Measurements from ENCODE around the gene PPP1R26.
"Not testable (repeated sequence)": the region's sequence is repeated elsewhere in the genome, so short reads cannot be mapped to it uniquely, and the experiment has no call there.

Gene PPP1R26, protein sequence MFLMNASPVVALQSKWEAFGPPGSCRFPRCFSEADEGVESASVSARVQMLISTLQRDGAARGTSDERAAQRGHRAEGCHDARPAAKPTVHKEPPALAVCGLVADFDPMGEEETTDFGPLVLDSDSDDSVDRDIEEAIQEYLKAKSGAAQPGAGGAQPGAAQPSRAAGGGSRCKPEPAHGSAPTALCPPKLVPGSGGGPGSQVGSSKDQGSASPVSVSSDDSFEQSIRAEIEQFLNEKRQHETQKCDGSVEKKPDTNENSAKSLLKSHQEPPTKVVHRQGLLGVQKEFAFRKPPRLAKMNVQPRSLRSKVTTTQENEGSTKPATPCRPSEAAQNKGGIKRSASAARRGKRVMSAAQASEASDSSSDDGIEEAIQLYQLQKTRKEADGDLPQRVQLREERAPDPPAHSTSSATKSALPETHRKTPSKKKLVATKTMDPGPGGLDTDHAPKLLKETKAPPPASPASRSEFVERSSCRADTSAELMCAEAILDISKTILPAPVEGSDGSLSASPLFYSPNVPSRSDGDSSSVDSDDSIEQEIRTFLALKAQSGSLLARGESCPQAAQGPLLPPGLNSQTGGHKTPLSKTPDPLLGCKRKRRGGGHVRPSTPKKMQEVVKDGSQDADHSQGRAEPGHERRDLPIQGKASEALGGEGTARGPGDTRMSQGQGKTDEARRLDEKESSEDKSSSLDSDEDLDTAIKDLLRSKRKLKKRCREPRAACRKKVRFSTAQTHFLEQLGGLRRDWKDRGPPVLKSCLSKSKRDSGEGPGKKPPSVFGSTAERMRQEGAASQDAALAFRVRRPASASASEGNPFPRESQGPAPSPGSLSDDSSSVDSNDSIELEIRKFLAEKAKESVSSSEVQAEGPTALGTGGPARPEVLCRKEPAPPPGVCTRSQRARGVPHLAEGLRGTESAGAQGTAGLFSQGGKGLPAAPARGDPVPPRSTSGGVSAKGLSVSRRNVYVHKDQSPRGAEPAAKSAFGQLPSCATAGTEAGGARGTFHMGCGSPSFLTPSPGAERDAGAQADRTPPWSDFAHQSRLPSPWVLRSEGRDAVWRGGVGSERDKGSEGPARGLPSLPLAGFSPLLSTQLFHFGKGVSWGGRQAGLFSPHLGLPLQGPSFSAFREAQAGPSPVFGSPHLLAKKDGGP (N-terminal part only)

DNA sequence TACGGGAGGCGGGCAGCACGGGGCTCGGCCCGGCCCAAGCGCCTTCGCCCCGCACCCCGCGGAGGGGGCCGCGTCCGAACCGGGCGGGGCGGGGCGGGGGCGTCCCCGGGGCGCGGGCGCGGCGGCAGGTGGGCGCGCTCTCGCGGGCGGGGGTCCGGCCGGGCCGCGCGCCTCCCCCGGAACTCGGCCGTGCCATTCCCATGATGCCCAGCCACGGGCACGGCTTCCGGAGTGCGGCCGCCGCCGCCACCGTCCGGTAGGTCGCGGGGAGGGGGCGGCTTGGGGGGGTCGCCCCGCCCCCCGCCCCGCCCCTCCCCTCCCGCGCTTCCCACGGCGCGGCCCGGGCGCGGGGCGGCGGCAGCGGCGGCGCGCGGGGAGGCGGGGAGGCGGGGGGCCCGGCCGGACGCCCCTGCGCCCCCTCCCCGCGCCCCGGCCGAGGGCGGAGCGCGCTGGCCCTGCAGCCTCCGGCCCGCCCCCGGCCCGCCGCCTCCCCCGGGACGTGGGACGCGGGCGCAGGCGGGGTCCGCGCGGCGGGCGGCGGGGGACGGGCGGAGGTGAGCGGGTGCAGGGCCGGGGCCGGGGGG, at the start of gene PPP1R26:
Gene PPP1R26 (plus strand): TSS at position 314 of the 584 bp plus-strand sequence. CDS start 4,729 bp downstream, outside the sequence.
- in situ Hi-C loops (cut with HindIII; ENCODE audit: low sequenced_read_pairs), result no loop called here

DNA sequence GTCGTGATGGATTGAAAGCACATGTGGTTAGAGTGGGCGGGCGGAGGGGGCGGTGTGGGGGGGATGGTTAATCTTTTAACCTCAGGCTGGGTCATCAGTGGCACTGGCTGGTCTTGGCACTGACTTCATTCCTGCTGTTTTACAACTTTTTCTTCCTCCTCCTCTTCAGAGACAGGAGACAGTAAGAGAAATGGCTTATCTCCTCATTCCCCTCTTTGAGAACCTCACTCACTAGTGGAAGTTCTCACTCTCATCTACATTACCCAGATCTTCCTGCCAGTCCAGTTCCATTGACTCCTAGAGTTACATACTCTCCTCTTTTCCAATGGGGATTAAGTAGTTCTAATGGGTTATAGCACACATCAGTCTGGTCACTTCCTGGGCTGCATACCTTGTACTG, 42.3 kb upstream of the PPP1R26 start:
- in situ Hi-C loops (cut with HindIII; ENCODE audit: low sequenced_read_pairs), result no loop called here

DNA sequence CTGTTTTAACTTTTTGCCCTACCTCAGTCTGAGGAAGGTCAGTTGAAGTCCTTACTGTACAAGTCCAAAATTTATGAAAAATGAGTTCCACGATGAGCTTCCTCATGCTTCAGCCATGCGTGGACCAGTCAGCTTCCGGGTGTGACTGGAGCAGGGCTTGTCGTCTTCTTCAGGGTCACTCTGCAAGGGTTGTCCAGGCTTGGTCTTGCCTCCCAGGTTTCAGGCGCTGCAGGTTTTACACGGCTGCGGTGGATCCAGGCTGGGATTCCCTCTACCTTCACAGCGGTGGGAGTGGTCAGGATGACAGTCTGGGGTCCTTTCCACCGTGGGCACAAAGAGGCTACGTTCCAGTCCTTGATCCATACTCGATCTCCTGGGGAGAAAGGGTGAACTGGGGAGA, 41.9 kb upstream of the PPP1R26 start:
- in situ Hi-C loops (cut with HindIII; ENCODE audit: low sequenced_read_pairs), result not testable (repeated sequence)

DNA sequence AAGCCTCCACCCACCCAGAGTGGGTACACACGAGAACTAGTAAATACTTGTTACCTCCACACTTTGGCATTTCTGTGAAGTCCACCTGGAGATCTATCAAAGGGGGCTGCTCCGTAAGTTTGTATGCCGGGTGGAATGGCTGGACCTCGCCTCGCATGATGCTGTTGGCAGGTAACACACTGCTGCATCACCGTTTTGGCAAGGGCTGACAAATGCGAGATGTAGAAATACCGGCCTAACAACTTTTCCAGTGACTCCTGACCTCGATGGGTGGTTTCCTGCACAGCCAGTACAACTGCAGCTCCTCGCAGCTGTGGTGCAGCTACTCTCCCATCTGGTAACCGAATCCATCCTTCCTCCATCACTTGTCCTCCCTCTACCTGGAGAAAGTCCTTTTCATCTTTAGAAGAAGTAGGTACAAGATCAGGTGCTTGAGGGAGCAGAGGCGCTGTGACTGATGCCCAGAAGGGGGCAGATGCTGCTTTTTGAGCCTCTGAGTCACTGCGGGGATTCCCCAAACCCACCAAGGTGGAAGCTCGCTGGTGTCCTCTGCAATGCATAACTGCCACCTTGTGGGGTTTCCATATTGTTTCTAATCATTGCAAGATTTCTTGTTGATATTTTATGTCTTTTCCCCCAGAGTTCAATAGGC, 40.9 kb upstream of the PPP1R26 start:
- in situ Hi-C loops (cut with HindIII; ENCODE audit: low sequenced_read_pairs), result not testable (repeated sequence)

DNA sequence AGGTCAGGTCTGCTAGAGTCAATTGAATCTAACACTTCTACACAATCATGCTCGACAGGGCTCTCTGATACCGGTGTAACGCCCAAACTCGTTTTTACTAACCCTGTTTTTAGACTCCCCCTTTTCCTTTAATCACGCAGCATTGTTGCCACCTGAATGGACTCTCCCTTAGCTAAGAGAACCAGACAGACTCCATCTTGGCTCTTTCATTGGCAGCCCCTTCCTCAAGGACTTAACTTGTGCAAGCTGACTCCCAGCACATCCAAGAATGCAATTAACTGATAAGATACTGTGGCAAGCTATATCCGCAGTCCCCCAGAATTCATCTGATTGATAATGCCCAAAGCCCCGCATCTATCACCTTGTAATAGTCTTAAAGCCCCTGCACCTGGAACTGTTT, 40.1 kb upstream of the PPP1R26 start:
- in situ Hi-C loops (cut with HindIII; ENCODE audit: low sequenced_read_pairs), result not testable (repeated sequence)

DNA sequence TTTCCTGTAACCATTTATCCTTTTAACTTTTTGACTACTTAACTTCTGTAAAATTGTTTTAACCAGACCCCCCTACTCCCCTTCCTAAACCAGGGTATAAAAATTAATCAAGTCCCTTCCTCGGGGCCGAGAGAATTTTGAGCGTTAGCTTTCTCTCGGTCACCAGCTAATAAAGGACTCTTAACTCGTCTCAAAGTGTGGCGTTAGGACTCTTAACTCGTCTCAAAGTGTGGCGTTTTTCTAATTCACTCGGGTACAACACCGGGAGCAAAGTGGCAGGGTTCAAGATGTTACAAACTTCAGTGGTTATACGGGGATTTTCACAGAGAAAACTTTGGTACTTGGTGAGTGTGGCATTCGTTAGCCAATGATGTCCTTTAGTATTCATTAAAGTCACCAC, 39.7 kb upstream of the PPP1R26 start:
- in situ Hi-C loops (cut with HindIII; ENCODE audit: low sequenced_read_pairs), result no loop called here

DNA sequence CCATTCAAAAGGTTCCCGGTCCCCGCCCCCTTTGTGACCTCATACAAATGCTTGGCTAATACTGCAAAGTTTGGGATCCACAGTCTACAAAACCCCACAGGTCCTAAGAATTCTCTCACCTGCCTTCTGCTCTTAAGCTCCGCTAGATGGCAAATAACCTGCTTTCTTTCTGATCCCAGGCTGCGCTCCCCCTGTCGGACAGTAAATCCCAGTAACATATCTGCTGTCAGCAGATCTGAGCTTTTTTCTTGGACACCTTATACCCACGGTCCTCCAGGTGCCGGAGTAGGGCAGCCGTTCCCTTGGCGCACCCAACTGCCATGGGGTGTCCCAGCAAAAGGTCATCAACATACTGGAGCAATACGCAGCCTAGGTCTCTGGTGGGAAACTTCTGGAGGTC, 39.0 kb upstream of the PPP1R26 start:
- in situ Hi-C loops (cut with HindIII; ENCODE audit: low sequenced_read_pairs), result no loop called here

DNA sequence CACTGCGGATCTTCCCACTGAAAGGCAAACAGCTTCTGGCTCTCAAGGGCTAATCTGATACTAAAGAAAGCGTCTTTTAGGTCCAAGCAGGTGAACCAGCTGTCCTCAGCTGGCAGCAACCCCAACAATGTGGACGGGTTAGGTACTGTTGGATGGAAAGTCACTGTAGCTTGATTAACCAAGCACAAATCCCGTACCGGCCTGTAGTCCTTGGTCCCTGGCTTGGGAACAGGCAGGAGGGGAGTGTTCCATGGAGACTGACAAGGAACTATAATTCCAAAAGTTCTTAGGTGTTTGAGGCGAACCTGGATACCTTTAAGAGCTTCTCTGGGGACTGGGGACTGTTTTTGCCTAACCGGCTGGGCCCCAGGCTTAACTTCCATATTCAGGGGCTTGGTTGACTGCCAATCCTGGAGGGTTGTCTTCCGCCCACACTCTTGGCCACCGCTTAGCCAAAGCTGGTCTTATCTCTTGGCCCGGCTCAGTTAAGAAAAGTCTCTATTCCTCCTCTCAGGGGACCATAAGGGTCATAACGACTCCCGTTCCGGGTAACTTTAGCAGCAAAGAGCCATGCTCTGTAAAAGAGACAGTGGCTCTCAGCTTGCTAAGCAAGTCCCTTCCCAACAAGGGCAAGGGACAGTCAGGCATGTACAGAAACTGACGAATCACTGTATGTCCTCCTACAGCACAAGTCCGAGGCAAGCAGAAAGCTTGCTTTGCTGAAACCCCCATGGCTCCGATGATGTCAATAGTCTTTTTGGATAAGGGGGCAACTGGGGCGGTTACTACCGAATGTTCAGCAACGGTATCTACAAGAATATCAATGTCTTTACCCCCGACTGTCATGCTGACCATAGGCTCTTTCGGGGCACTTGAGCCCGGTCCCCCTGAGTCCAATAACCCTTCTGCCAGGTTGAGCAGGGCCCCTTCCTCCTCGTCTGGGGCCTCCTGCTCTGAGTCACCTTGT, 38.2 kb upstream of the PPP1R26 start:
- in situ Hi-C loops (cut with HindIII; ENCODE audit: low sequenced_read_pairs), result not testable (repeated sequence)

DNA sequence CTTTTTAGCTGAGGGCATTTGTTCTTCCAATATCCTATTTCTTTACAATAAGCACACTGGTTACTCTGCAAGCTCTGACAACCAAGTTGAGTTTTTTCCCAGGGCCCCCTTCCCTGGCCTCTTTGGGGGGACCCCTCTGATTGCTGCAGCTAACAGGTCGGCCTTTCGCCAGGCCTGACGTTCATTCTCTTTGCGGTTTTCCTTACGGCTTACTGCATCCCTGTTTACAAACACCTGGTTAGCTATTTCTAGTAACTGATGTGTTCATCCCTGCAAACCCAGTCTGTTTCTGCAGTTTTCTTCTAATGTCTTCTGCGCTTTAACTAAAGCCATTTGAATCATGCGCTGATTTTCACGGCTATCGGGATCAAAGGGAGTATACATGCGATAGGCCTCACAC, 37.5 kb upstream of the PPP1R26 start:
- in situ Hi-C loops (cut with HindIII; ENCODE audit: low sequenced_read_pairs), result no loop called here

DNA sequence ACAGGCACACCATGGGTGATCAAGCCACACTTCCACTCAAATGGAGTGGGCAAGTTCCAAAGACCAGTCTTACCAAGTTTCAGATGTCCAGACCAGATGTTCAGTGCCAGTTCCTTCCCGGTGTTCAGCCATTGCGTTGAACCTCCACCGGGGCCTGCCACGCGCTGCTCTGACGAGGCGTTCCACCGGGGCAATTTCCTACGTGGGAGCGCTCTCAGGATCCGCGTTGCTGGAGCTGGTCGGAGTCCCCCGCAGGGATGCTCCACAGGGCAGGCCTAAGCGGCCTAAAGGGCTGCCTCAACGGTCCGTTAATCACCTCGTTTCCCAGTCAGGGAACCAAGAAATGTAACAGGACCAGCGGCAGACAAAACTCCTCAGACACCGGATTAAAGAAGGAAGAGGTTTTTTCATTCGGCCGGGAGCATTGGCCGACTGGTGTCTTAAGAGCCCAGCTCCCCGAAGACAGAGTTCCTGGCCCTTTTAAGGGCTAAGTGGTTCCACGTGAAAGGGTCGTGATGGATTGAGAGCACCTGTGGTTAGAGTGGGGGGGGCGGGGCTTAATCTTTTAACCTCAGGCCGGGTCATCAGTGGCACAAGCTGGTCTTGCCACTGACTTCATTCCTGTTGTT, 35.7 kb upstream of the PPP1R26 start:
- in situ Hi-C loops (cut with HindIII; ENCODE audit: low sequenced_read_pairs), result no loop called here

DNA sequence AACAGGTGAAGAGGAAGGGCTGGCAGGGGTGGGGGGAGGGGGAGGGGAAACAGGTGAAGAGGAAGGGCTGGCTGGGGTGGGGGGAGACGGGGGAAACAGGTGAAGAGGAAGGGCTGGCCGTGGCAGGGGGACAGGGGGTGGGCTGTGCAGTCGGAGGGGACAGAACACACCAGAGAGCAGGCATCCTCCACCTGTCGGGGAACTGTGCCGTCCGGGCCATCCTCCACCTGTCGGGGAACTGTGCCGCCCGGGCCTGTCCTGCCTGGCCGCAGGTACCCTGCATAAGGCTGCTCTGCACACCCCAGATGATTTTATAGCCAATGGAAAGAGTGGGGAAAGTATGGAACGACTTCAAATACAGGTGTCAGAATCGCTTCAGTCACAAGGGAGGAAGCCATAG, 32.5 kb upstream of the PPP1R26 start:
- in situ Hi-C loops (cut with HindIII; ENCODE audit: low sequenced_read_pairs), result no loop called here

DNA sequence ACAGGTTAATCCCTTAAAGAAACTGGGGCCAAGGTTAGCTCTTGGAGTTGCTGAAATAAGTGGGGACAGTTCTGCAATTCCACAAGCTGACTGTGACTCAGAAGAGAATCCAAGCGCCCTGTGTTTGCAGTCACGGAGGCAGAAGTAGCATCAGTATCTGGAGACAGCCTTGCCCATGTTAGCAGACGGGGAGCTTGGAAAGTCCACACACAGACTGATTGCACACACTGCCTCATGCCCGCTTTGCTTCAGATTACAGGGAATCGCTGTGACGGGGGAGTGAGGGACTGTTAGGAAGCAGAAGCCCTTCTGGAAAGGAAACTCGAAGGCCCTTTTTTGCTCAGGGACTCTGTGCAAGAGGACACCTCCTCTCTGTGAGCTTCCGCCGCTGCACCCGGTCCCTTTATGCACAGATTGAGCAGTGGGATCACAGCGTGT, 30.9 kb upstream of the PPP1R26 start:
- in situ Hi-C loops (cut with HindIII; ENCODE audit: low sequenced_read_pairs), result no loop called here

DNA sequence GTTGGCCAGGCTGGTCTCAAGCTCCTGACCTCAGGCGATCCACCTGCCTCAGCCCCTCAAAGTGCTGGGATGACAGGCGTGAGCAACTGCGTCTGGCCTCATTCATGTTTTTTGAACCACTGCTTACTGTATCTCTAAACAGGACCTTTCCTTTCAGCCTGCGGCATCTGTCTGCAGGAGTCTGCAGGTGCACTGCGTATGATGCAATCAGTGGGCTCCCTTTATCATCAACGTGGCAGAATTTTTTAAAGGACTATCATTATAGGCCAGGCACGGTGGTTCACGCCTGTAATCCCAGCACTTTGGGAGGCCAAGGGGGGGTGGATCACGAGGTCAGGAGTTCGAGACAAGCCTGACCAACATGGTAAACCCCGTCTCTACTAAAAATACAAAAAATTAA, 30.1 kb upstream of the PPP1R26 start:
- in situ Hi-C loops (cut with HindIII; ENCODE audit: low sequenced_read_pairs), result not testable (repeated sequence)

DNA sequence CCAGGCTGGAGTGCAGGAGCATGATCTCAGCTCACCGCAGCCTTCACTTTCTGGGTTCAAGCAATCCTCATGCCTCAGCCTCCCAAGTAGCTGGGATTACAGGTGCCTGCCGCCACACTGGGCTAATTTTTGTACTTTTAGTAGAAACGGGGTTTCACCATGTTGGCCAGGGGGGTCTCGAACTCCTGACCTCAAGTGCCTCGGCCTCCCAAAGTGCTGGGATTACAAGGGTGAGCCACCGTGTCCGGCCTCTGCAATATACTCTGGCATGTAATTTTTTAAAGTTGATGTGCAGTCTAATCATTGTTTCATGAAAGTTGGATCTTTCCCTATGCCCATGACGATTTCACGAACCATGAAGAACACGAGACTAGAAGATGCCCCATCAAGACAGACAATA, 28.6 kb upstream of the PPP1R26 start:
- in situ Hi-C loops (cut with HindIII; ENCODE audit: low sequenced_read_pairs), result no loop called here

DNA sequence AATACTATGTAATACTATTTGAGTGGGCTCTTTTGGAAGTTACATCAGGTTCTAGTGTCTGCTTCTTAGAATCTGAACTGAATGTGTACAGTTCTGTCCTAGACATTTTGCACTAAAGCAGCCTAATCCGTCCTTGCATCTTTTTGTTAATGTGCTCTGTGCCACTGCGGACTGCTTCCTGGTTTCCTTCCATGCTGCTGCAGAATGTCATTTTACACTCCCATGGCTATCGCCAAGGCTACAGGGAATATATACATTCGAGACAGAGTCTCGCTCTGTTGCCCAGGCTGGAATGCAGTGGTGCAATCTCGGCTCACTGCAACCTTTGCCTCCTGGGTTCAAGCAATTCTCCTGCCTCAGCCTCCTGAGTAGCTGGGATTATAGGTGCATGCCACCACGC, 27.7 kb upstream of the PPP1R26 start:
- in situ Hi-C loops (cut with HindIII; ENCODE audit: low sequenced_read_pairs), result not testable (repeated sequence)

DNA sequence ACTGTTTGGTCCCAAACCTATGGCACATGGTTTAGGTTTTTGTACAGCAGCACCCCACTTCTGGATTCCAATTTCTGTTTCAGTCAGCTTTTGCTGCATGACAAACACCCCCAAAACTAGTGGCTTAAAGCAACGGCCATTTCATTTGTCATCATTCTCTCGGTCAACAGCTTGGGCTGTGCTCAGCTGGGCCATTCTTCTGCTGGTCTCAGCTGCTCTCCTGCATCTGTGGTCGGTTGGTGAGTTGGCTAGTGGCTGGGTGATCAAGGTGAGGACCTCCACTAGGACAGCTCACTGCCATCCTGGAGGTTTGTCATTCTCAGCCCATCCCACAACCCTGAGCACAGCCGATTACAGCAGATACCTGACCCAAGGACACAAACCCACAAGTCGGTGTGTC, 24.8 kb upstream of the PPP1R26 start:
- in situ Hi-C loops (cut with HindIII; ENCODE audit: low sequenced_read_pairs), result no loop called here

DNA sequence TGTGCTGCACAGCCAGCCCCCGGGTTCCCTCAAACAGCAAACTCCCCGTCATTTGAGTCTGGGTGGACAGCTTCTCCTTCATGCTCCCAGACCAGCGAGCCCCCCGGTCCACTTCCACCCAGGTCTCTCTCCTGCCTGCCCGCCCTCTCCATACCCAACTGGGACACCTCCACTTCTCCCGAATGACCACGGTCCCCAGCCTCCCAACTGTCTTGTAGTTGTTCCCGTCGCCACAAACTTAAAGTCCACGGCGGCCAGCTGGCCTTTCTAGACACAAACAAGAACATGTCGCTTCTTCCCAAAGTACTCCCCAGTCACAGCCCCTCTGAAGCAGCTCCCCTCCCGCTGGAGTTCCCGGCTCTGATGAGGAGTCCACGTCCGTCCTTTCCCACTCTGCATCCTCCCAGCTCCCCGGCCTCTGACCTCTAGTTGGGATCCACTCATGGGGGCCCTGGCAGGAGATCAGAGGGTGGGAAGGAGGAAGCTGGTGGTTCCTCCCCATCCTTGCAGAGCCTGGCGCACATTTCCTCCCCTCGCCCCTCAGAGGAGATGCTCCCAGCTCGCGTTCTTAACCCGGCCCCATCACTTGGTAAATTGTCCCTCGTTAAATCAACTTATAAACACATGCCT, 24.1 kb upstream of the PPP1R26 start:
- in situ Hi-C loops (cut with HindIII; ENCODE audit: low sequenced_read_pairs), result no loop called here

DNA sequence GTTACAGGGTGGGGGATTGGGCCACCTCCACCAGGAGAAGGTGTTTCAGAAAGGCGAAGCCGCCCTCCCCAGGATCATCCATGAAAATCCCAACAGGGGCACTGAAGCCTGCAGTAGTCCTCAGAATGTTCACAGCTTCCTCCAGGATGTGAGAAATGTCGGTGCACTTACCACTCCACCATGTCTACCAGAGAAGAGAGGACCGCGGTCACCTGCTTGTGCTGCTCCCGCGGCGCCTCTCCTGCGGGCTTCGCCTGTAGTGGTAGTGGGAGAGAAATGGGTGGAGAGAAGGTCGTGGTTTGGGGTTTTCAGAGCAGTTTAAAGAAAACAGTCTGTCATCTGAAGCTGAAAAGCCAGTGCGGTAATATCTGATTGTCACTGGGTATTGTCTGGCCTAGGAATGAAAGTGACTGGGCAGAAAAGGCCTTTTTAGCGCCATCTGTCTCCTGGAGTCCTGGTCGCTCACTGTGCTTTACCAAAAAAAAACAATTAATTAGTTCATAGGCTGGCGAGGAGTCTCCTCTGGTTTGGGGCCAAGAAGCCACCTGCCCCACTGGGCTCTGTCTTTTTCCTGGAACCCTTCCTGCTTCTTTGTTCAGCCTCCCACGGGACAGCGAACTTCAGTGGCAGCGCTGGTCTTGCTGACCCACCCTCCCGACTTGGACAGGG, 23.0 kb upstream of the PPP1R26 start:
- in situ Hi-C loops (cut with HindIII; ENCODE audit: low sequenced_read_pairs), result no loop called here
